A549 (cell line): ENCODE results near the gene PLXNA1. TPM values are rescaled to one million over a fixed set of nuclear protein-coding genes. Genes with fewer than 3 reads are reported as not detected.

Source experiments
- ATAC-seq, 2 experiments: fragments of 200-7000 bp in 1 of 2; fragments of >200 bp in 1 of 2; cut with Nextera tagmentation in 1 of 2; cut with Tn5 transposase in 1 of 2; 3 replicates each; pipeline versions ENCODE4 v1.8.0 to v1.9.1; 2018 to 2020; ENCODE audit warnings: mild to moderate bottlenecking in 1 of 2, moderate library complexity in 1 of 2
- CTCF ChIA-PET: fragments of 300-600 bp; sonication (Branson Sonifier 250); formaldehyde crosslinking; extraction: SDS; loops from one replicate; lab custom pipeline; 2021; ENCODE audit warnings: antibody characterized with exemption, inconsistent platforms; lab: Yijun Ruan, JAX
- POLR2A ChIA-PET: fragments of 350-600 bp; formaldehyde crosslinking; extraction: SDS; loops from one replicate; lab custom pipeline; 2021; ENCODE audit warnings: antibody characterized with exemption, inconsistent platforms; lab: Yijun Ruan, JAX
- DNase-seq, 2 experiments: peaks; one replicate each; pipeline versions ENCODE4 v3.0.0 to v3.0.0-alpha.2; 2011 to 2016; ENCODE audit warnings: low read depth in 1 of 2, low spot score in 1 of 2
- FAIRE-seq: peaks from 2 replicates; lab custom pipeline; 2011; peaks lifted over from hg19 to GRCh38; lab: Jason Lieb, UNC
- H3K27ac ChIP-seq, 2 experiments: fragments of >200 bp; sonication (Bioruptor Twin); formaldehyde crosslinking; 3 replicates each; pipeline ENCODE4 v1.5.1; 2016 to 2017
- H3K4me1 ChIP-seq: fragments of >200 bp; sonication (Bioruptor Twin); formaldehyde crosslinking; 3 replicates; pipeline ENCODE4 v1.6.1; 2016
- H3K4me2 ChIP-seq: fragments of >200 bp; sonication (Bioruptor Twin); formaldehyde crosslinking; 3 replicates; pipeline ENCODE4 v1.6.1; 2016
- H3K4me3 ChIP-seq: fragments of >200 bp; sonication (Bioruptor Twin); formaldehyde crosslinking; 3 replicates; pipeline ENCODE4 v1.5.1; 2016
- H3K9me3 ChIP-seq: fragments of >200 bp; sonication (Bioruptor Twin); formaldehyde crosslinking; 3 replicates; pipeline ENCODE4 v1.6.1; 2016
- BHLHE40 ChIP-seq: IDR thresholded peaks from 2 replicates; pipeline ENCODE4 v1.6.1; 2012; ENCODE audit warnings: low read depth, low read length, inconsistent platforms
- CBX2 ChIP-seq: fragments of 200-600 bp; sonication (generic); IDR thresholded peaks from 2 replicates; pipeline ENCODE4 v1.6.1; 2016; ENCODE audit warnings: low read depth, mild to moderate bottlenecking, borderline replicate concordance
- EHF ChIP-seq: fragments of 250-450 bp; sonication (Bioruptor Pico); IDR thresholded peaks from 2 replicates; pipeline ENCODE4 v1.5.0; 2020; ENCODE audit warnings: mild to moderate bottlenecking
- EHMT2 ChIP-seq: fragments of 200-600 bp; sonication (generic); IDR thresholded peaks from 2 replicates; pipeline ENCODE4 v1.6.1; 2016; ENCODE audit warnings: antibody characterized with exemption, low read depth, mild to moderate bottlenecking, moderate library complexity
- EP300 ChIP-seq, 2 experiments: fragments of >200 bp; sonication (Bioruptor Twin); formaldehyde crosslinking; IDR thresholded peaks; 2 replicates in 1 of 2; 3 replicates in 1 of 2; pipeline ENCODE4 v1.6.1; 2016 to 2017
- FOSB ChIP-seq: fragments of 250-450 bp; sonication (Bioruptor Pico); IDR thresholded peaks from 2 replicates; pipeline ENCODE4 v1.5.0; 2020; ENCODE audit warnings: mild to moderate bottlenecking, moderate library complexity
- FOXS1 ChIP-seq: fragments of 250-450 bp; sonication (Bioruptor Pico); IDR thresholded peaks from 2 replicates; pipeline ENCODE4 v1.5.0; 2020; ENCODE audit warnings: mild to moderate bottlenecking, moderate library complexity
- HDAC2 ChIP-seq: fragments of 200-600 bp; sonication (generic); IDR thresholded peaks from 2 replicates; pipeline ENCODE4 v1.6.1; 2016
- HEYL ChIP-seq: fragments of 250-450 bp; sonication (Bioruptor Pico); IDR thresholded peaks from 2 replicates; pipeline ENCODE4 v1.8.0; 2021; ENCODE audit warnings: mild to moderate bottlenecking, moderate library complexity
- HOXA7 ChIP-seq: fragments of 250-450 bp; sonication (Bioruptor Pico); IDR thresholded peaks from 2 replicates; pipeline ENCODE4 v1.5.0; 2020; ENCODE audit warnings: mild to moderate bottlenecking, moderate library complexity
- HOXB5 ChIP-seq: fragments of 250-450 bp; sonication (Bioruptor Pico); IDR thresholded peaks from 2 replicates; pipeline ENCODE4 v1.5.0; 2020; ENCODE audit warnings: mild to moderate bottlenecking, moderate library complexity
- KDM5A ChIP-seq: fragments of 200-600 bp; sonication (generic); IDR thresholded peaks from 2 replicates; pipeline ENCODE4 v1.6.1; 2016; ENCODE audit warnings: antibody characterized with exemption, mild to moderate bottlenecking
- MYC ChIP-seq: IDR thresholded peaks from 2 replicates; pipeline ENCODE4 v1.6.1; 2012; ENCODE audit warnings: mild to moderate bottlenecking, inconsistent platforms, low read length, improper control_type of control experiment, borderline replicate concordance
- NR3C1 ChIP-seq: fragments of >200 bp; sonication (Bioruptor Twin); formaldehyde crosslinking; IDR thresholded peaks from 3 replicates; pipeline ENCODE4 v1.6.1; 2017
- POLR2A ChIP-seq: IDR thresholded peaks from 2 replicates; pipeline ENCODE4 v1.6.1; 2012; ENCODE audit warnings: mild to moderate bottlenecking, low read length
- POLR2AphosphoS2 ChIP-seq: conservative IDR thresholded peaks from 2 replicates; pipeline ENCODE4 v1.6.1; 2012; ENCODE audit warnings: low read length, improper control_type of control experiment, inconsistent platforms
- RFX5 ChIP-seq: fragments of 450-650 bp; IDR thresholded peaks from 2 replicates; pipeline ENCODE4 v1.7.1; 2014; ENCODE audit warnings: antibody characterized with exemption, mild to moderate bottlenecking, moderate library complexity
- SMC3 ChIP-seq: fragments of >200 bp; sonication (Bioruptor Twin); formaldehyde crosslinking; IDR thresholded peaks from 3 replicates; pipeline ENCODE4 v1.6.1; 2018; ENCODE audit warnings: inconsistent platforms
- TFCP2L1 ChIP-seq: fragments of 250-450 bp; sonication (Bioruptor Pico); IDR thresholded peaks from 2 replicates; pipeline ENCODE4 v1.5.0; 2021; ENCODE audit warnings: mild to moderate bottlenecking
- ZC3H11A ChIP-seq: fragments of 450-650 bp; IDR thresholded peaks from 2 replicates; pipeline ENCODE4 v1.6.1; 2014; ENCODE audit warnings: antibody characterized with exemption, mild to moderate bottlenecking
- ZFP36 ChIP-seq: fragments of 450-650 bp; IDR thresholded peaks from 2 replicates; pipeline ENCODE4 v1.6.1; 2014; ENCODE audit warnings: borderline replicate concordance; ENCODE audit not compliant: partially characterized antibody
- ZNF302 ChIP-seq: fragments of 250-450 bp; sonication (Bioruptor Pico); IDR thresholded peaks from 2 replicates; pipeline ENCODE4 v1.9.0; 2021; ENCODE audit warnings: inconsistent platforms, mild to moderate bottlenecking, moderate library complexity
- ZSCAN20 ChIP-seq: fragments of 250-450 bp; sonication (Bioruptor Pico); IDR thresholded peaks from 2 replicates; pipeline ENCODE4 v1.8.0; 2022; ENCODE audit warnings: mild to moderate bottlenecking, moderate library complexity
- WGBS: methylation state at CpG from one replicate; pipeline ENCODE4 v1.1.6; 2017; ENCODE audit errors: missing lambda C conversion rate; 5-methylcytosine and 5-hydroxymethylcytosine counted together
- polyA plus RNA-seq, 4 experiments: library from polyadenylated mRNA; depleted of rRNA in 3 of 4; stranded (reverse); fragments of >200 nt; fragmentation: RNase III in 1 of 4; extraction: RNeasy Plus Mini Kit Qiagen cat#74134 plus additional on column Dnase treatment in 1 of 4; gene quantifications; 2 replicates in 3 of 4; 3 replicates in 1 of 4; pipeline ENCODE4 v1.2.3, GENCODE V29; 2011 to 2017
- TF ChIP-seq, protein P1 (sequence below): fragments of >200 bp; sonication (Bioruptor Twin); formaldehyde crosslinking; IDR thresholded peaks from 3 replicates; pipeline ENCODE4 v1.5.1; 2016
- TF ChIP-seq, protein P2 (sequence below): fragments of 250-450 bp; sonication (Bioruptor Pico); IDR thresholded peaks from 2 replicates; pipeline ENCODE4 v1.5.0; 2021; ENCODE audit warnings: mild to moderate bottlenecking, moderate library complexity, borderline replicate concordance
- TF ChIP-seq, protein P3 (sequence below): IDR thresholded peaks from 2 replicates; pipeline ENCODE4 v1.6.1; 2012
- TF ChIP-seq, protein P4 (sequence below): fragments of 250-450 bp; sonication (Bioruptor Pico); IDR thresholded peaks from 2 replicates; pipeline ENCODE4 v1.5.0; 2020; ENCODE audit warnings: low read depth, mild to moderate bottlenecking, moderate library complexity

Gene PLXNA1
- polyA plus RNA-seq, 2 of the 4 experiments (the other 2 are of a cell fraction), result 9.1 to 16.3 TPM

DNA sequence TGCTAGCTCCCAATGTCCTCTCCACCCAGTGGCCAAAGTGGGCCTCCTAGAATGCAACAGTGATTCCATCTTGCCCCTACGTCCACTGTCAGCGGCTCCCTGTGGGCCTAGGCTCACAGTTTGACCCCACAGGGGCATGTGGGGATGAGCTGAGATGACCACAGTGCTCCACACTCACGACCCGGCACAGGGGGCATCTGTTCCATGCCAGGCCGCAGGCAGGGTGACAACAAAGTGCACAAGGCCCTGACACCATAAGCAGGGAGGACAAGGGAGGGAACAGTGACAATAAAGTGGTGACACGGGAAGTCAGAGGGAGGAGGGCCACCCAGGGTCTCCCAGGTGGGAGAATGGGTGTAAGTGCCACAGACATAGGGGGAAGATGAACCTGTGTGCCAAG lies 5.1 kb upstream of the PLXNA1 start:
- no peak for FAIRE-seq
- CTCF ChIA-PET, result interaction anchor here (1.1 to 9.9 kb wide), 2 partner anchors 24 to 224 kb away, joined by 3 to 71 read pairs; no protein-coding TSS in a partner anchor

DNA sequence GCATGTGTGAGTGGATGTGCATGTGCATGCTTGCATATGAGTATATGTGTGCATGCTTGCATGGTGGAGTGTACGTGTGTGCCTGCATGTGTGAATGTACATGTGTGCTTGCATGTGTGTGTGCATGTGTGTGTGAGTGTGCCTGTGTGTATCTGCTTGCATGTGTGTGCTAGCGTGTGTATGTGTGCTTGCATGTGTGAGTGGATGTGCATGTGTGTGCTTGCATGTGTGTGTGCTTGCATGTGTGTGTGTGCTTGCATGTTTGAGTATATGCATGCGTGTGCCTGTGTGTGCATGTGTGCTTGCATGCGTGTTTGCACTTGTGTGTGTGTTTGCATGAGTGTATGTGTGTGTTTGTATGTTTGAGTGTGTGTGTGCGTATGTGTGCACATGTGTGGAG lies 4.6 kb upstream of the PLXNA1 start:
- peaks cover 9% of the 10 kb centered on the region; the same call in 2 of the 3 replicates for H3K9me3 ChIP-seq
- 89% methylated on average over 5 of the region's 5 CpGs for WGBS
- no peak overlapping the region for H3K4me2 ChIP-seq
- ChIA-PET CTCF (interaction anchor here (9.9 kb wide), 1 partner anchor 225 kb away, joined by 71 read pairs; no protein-coding TSS in a partner anchor), POLR2A (no interaction called here)
- no peak overlapping the region for H3K27ac ChIP-seq
- FAIRE-seq (no peak), ATAC-seq (no peak), DNase-seq (no peak)
- H3K4me3 ChIP-seq, result no peak overlapping the region
- TF ChIP-seq, protein P1, sequence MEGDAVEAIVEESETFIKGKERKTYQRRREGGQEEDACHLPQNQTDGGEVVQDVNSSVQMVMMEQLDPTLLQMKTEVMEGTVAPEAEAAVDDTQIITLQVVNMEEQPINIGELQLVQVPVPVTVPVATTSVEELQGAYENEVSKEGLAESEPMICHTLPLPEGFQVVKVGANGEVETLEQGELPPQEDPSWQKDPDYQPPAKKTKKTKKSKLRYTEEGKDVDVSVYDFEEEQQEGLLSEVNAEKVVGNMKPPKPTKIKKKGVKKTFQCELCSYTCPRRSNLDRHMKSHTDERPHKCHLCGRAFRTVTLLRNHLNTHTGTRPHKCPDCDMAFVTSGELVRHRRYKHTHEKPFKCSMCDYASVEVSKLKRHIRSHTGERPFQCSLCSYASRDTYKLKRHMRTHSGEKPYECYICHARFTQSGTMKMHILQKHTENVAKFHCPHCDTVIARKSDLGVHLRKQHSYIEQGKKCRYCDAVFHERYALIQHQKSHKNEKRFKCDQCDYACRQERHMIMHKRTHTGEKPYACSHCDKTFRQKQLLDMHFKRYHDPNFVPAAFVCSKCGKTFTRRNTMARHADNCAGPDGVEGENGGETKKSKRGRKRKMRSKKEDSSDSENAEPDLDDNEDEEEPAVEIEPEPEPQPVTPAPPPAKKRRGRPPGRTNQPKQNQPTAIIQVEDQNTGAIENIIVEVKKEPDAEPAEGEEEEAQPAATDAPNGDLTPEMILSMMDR, result no peak
- TF ChIP-seq, protein P2, sequence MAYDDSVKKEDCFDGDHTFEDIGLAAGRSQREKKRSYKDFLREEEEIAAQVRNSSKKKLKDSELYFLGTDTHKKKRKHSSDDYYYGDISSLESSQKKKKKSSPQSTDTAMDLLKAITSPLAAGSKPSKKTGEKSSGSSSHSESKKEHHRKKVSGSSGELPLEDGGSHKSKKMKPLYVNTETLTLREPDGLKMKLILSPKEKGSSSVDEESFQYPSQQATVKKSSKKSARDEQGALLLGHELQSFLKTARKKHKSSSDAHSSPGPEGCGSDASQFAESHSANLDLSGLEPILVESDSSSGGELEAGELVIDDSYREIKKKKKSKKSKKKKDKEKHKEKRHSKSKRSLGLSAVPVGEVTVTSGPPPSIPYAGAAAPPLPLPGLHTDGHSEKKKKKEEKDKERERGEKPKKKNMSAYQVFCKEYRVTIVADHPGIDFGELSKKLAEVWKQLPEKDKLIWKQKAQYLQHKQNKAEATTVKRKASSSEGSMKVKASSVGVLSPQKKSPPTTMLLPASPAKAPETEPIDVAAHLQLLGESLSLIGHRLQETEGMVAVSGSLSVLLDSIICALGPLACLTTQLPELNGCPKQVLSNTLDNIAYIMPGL (CRISPR knock-in tag), result no peak
- TF ChIP-seq MYC (no peak), HDAC2 (no peak), KDM5A (no peak), FOXS1 (CRISPR knock-in tag) (no peak), FOSB (CRISPR knock-in tag) (no peak), EP300 (IDR thresholded peaks at IDR 0.05) (no peak), TFCP2L1 (no peak), SMC3 (no peak), RFX5 (no peak)
- peaks cover 12% of the 10 kb centered on the region for H3K4me1 ChIP-seq

More for the DNA sequence above, 5.1 kb upstream of the PLXNA1 start:
- TF ChIP-seq POLR2A, result no peak
- TF ChIP-seq POLR2AphosphoS2, result no peak
- TF ChIP-seq HOXA7 (CRISPR knock-in tag), result no peak
- TF ChIP-seq, protein P3, sequence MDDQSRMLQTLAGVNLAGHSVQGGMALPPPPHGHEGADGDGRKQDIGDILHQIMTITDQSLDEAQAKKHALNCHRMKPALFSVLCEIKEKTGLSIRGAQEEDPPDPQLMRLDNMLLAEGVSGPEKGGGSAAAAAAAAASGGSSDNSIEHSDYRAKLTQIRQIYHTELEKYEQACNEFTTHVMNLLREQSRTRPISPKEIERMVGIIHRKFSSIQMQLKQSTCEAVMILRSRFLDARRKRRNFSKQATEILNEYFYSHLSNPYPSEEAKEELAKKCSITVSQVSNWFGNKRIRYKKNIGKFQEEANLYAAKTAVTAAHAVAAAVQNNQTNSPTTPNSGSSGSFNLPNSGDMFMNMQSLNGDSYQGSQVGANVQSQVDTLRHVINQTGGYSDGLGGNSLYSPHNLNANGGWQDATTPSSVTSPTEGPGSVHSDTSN, result no peak
- TF ChIP-seq FOSB (CRISPR knock-in tag), result no peak
- no peak overlapping the region for H3K4me3 ChIP-seq
- ATAC-seq (no peak), DNase-seq (no peak)
- POLR2A ChIA-PET, result no interaction called here
- peaks cover 9% of the 10 kb centered on the region; the same call in 2 of the 3 replicates for H3K9me3 ChIP-seq
- peaks cover 12% of the 10 kb centered on the region for H3K4me1 ChIP-seq
- no peak overlapping the region for H3K4me2 ChIP-seq
- no peak overlapping the region for H3K27ac ChIP-seq
- WGBS, result 83% methylated on average over 2 of the region's 6 CpGs

DNA sequence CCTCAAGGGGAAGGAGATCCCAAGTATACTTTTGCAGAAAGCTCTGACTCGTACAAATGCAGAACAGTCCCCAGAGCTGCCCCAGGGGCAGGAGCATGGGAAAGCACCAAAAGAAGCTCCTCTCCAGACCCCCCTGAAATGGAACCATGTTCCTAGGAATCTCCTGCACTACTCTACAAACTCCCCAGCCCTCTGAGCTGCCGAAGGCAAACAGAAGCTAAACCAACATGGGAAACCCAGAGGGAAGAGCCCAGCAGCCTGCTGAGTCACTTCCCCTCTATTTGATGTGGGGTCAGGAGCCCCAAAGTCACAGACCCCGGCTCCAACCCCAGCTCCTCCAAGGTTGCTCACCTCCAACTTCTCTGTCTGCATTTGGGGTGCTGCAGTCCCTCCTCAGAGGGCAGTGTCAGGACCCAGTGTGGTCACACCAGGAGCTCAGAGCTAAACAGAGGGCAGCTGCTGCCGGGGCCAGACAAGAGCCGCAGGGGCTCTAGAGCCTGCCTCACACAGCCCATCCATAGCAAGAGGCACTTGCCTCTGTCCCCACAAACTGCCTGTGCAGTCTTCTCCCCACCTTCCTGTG lies 3.8 kb upstream of the PLXNA1 start:
- Histone ChIP-seq H3K4me1 (peaks cover 12% of the 10 kb centered on the region), H3K9me3 (peaks cover 9% of the 10 kb centered on the region; the same call in 2 of the 3 replicates), H3K4me2 (no peak overlapping the region), H3K27ac (peak overlapping the region in 1 of 2 experiments; percentile 48; a peak in 3 of 6 replicates), H3K4me3 (no peak overlapping the region)
- FAIRE-seq (no peak), ATAC-seq (no peak), DNase-seq (no peak)
- POLR2A ChIA-PET, result no interaction called here
- CTCF ChIA-PET, result interaction anchor here (0.9 to 9.9 kb wide), 3 partner anchors 226 to 477 kb away, joined by 4 to 71 read pairs (median 8); no protein-coding TSS in a partner anchor
- no peak for TF ChIP-seq NR3C1
- no peak for TF ChIP-seq EHMT2
- TF ChIP-seq ZSCAN20 (CRISPR knock-in tag), result no peak
- no peak for TF ChIP-seq POLR2A
- no peak for TF ChIP-seq CBX2
- TF ChIP-seq, protein P4, sequence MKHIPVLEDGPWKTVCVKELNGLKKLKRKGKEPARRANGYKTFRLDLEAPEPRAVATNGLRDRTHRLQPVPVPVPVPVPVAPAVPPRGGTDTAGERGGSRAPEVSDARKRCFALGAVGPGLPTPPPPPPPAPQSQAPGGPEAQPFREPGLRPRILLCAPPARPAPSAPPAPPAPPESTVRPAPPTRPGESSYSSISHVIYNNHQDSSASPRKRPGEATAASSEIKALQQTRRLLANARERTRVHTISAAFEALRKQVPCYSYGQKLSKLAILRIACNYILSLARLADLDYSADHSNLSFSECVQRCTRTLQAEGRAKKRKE (CRISPR knock-in tag), result no peak
- TF ChIP-seq HEYL, result no peak
- TF ChIP-seq BHLHE40, result no peak
- no peak for TF ChIP-seq ZC3H11A
- no peak for TF ChIP-seq EP300 (IDR thresholded peaks at IDR 0.05)
- TF ChIP-seq EHF (CRISPR knock-in tag), result no peak
- TF ChIP-seq HOXB5 (CRISPR knock-in tag), result no peak
- TF ChIP-seq ZNF302, result no peak
- TF ChIP-seq TFCP2L1, result no peak
- TF ChIP-seq ZFP36, result no peak
- no peak for TF ChIP-seq RFX5
- WGBS, result 42% methylated on average over 4 of the region's 5 CpGs
